ENCODE data around the gene NUP210L. TPM values are rescaled to one million over a fixed set of nuclear protein-coding genes. Genes with fewer than 3 reads are reported as not detected.
A peak's percentile ranks its signal among the peaks of the same experiment; 100 is the strongest.

The NUP210L gene
- 0.30 TPM for total RNA-seq
- long read RNA-seq = 0 reads

DNA sequence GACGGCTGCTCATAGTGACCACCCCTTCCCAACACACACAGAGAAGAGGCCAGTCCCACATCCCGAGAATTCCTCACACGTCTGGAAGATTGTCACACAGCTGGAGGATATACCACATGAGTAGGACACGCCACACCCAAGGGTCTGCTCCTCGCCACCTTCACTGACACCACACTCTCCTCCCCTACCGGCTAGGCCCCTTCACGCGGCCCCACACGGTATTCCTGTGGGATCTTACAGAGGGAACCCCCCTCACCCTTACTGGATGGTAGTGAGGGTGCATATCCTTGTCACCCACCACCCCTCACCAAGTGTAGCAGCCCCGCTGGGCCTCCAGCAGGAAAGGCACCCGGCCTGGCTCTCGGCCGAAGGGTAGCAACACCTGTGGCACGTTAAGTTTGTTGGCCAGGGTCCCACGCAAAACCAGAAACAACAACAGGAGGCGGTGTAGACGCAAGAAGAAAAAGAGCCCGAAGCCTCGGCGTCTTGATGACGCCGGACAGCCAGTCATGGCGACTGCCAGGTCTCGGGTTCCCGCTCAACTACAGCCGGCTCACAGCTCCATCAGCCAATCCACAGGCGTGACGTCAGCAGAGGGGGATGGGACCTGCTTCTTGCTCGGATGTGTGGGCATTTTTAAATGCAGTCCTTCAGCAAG is at the start of gene NUP210L:
Gene NUP210L, minus strand, starts transcription at position 540 of the 658 bp plus-strand sequence.
- ATAC-seq (peak; percentile 89), DNase-seq (ENCODE audit: missing footprints) (peak; percentile 93)
- intact Hi-C loops (cut with DNase I) = no loop called here

DNA sequence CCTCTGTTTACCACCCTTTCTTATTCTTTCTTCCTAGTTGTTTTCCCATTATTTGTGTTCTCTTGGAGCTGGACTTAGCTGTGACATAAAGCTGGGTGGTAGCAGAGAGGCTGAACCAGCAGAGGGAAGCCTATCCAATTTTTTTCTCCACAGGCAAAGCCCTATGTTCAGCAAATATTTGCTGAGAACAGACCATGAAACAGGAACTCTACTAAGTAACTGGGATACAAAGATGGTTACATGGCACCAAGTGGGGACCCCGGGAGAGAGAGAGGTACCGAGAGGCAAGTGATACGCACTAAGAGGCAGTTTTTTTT is 44.6 kb upstream of the NUP210L start:
- no peak for DNase-seq (ENCODE audit: missing footprints)
- intact Hi-C loops (cut with DNase I) = loop anchor here (1.0 to 2.0 kb wide), 2 partner anchors 73 to 135 kb away; partner anchors contain the start of gene HAX1
- ATAC-seq = peak; percentile 34

DNA sequence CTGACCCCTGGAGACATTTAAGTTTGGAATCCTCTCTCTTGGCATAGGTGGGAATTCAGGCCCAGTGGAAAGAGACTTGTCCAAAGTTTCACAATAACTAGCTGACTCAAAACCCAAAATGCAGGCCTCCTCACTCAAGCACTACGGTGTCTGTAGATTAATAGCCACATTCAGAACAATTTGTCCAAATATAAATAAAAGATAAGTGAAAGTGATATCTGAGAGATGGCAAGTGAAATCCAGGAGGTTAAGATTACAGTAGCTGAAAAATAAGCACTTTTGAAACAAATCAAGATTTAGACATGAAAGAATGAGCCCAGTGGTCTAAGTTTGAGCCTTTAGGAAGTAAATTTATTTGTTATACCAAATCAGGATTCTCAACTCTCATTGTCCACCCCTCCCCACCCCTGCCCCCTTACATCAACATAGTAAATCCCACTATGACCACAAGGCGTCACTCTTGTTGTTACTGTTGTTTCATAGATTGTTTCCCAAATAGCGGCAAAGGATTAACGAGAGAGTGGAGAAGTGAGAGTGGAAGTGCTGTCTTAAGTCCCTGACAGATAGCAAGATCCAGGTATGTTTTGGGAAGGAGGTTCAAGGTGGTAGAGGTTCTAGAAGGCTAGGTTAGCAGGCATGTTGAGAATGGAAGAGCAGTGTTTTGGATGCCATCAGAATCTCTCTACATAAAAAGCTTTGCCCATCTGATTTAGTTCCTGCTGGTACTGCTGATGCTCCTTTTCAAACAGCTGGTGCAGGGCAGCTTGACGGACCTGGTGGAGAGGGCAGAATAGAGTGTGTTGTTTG is 44.1 kb upstream of the NUP210L start:
- intact Hi-C loops (cut with DNase I) = loop anchor here (1.0 to 2.0 kb wide), 2 partner anchors 73 to 136 kb away; partner anchors contain the start of gene HAX1
- DNase-seq (ENCODE audit: missing footprints) = no peak

DNA sequence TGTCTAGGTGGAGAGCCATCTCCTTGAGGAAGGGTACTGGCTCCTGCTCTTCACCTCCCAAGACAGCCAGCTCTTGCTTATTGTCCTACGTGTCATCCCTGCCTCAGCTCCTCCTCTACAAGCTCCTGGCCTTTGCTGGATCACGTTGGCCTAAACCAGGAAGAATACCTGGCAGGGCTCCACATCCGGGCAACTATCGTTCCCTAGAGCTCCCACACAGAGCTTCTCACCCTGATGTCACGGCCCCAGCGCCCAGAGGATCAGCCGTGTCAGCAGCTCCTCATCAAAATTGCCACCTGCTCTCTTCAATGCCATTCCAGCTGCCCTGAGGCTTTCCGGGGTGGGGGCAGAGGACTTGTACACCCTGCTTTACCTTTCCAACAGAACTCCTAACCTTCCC is 38.9 kb upstream of the NUP210L start:
- intact Hi-C loops (cut with DNase I) = no loop called here
- peak; percentile 68 for DNase-seq (ENCODE audit: missing footprints)
- no peak for ATAC-seq

More for the DNA sequence above, 44.1 kb upstream of the NUP210L start:
- ATAC-seq = peak; percentile 62

DNA sequence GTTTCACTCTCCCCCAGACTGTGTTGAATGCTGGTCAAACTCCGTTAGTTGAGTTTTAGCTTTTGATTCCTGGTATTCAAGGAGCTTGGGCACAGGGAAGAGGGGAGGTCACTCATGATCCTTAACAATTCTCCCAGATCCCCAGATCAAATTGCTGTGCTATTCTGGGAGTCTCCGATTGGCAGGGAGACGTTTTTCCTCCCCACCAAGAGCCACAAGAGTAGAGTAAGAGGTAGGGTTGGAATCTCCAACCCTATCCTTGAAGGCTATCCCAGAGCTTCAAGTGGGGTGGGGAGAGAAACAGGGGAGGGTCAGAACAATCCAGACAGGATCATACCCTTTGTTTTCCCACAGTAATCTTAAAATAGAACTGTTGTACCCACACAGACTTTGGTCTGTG is 37.6 kb upstream of the NUP210L start:
- intact Hi-C loops (cut with DNase I) = no loop called here
- DNase-seq (ENCODE audit: missing footprints) (no peak), ATAC-seq (no peak)

DNA sequence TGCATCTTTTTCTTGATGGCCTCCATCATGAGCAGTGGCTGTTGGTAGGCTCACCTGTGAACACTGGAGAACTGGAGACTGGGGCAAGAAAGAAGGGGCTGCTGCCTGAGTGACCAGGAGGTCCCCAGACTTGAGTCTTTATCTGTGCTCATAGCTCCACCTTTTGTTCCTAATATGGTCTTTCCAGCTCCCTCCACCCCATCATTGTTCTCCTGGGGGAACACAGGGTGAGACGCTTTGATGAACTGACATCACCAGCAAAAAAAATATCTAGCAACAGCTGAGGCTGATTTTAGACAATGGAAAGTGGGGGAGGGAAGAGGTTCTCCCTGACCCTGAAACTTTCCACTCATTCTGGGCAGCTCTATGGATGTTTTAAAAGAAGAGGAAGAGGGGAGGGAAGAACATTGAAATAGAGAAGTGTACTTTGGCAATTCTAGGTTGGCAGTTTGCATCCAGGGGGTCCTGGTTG is 37.2 kb upstream of the NUP210L start, which contains the start of gene TPM3:
Gene TPM3, minus strand, starts transcription at position 111 of the 472 bp plus-strand sequence. Its CDS starts 82 bp downstream, at position 29.
- intact Hi-C loops (cut with DNase I) = no loop called here
- ATAC-seq (no peak), DNase-seq (ENCODE audit: missing footprints) (no peak)

DNA sequence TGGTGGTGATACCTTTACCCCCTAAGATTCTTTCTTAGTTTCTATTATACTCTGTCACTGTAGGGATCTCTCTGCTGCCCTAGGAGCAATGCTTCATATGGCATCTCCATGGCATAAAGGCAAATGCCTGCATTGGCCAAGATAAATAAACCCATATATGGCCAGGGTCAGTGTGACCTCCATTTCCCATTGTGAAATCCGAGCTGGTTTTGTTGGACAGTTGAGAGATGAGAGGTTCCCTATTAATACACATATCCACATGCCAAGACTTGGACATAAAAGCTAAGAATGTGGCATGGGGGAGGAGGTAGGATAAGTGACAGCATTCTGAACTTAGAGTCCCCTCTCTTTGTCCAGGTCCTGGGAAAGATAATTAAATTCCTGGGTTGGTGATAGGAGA is 35.7 kb upstream of the NUP210L start:
- no peak for DNase-seq (ENCODE audit: missing footprints)
- ATAC-seq = no peak
- intact Hi-C loops (cut with DNase I) = no loop called here

DNA sequence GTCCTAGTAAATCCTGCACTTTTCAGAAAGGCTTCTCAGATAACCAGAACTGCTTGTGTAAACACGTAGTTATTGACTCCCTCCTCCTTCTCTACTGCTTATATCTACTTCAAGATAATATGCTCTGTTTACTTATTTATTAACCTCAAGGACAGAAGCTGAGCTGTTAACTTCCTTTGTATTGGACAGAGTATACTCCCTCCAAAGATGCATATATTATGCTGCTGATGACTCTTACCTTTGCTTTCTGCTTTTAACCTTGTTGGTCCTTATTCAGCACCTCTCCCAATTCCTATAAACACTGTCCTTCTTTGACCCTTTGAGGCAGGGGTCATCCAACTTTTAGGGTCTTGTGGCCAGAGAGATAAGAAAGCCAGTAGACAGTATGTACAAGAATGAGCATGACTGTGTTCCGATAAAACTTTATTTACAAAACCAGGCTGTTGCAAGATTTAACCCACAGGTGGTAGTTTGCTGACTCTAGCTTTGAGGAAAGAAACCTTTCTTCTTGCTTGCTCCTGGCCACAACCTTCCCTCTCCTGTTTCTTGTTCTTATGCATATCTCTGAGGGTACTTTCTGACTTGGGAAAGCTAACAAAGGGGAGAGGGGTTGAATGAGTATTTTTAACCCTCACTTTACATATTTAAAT is 32.1 kb upstream of the NUP210L start:
- intact Hi-C loops (cut with DNase I) = no loop called here
- no peak for ATAC-seq
- no peak for DNase-seq (ENCODE audit: missing footprints)

DNA sequence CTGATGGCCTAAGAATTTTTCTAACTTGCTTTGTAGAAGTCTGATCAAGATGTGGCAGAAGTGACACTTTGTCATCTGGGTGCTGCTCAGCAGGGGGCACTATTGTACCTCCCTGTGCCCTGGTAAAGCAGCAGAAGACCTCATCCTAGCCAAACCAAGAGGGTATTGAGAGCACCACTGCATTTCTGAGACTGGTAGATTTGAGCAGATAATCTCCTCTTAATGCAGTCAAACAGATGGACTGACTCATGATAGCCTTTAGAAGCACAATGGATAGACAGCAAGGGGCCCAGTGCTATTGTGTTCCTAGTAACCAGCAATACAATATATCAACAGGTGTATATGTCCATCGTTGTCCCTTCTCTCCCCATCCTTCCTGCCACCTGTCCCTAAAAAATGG is 31.3 kb upstream of the NUP210L start:
- DNase-seq (ENCODE audit: missing footprints) = no peak
- intact Hi-C loops (cut with DNase I) = no loop called here
- ATAC-seq = no peak

DNA sequence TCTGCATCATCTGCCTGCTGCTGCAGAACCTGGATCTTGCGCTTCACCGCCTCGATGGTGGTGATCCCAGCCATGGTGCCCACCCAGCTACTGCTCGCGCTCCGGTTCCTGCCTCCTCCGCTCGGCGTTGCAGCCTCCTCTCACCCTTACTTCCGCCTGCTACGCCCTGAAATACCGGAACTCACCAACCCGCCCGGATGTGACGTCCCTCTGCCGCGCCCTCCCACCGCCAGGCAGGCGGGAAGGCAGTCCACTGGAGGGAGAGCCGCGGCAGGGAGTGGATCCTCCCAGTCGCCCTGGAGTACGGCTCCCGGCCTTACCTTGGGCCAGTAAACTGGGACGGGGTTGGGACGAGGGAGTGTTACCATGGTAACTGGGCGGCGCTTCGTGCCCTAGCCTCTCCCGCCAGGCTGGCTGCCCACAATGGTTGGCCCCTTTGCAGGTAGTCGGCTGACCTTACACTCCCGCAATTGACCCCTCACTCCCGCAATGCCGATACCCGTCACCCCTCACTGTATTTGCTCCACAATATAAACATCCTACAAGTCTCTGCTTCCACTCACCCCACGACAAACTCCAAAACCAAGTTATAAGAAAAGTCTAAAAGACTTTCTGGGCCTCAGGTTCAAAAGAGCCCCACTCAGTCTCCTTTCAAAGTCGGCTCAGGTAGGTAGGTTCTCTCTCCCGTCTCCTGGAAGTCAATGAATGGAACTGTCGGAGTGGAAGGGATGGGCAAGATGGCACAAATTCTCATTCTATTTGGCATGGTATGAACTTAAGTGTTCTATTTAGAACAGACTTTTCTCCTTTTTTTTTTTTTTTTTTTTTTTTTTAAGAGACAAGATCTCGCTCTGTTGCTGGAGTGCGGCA is 28.4 kb upstream of the NUP210L start:
- intact Hi-C loops (cut with DNase I) = loop anchor here (1.0 kb wide), 1 partner anchor 37 kb away; the partner anchor contains the start of gene UBAP2L
- peak; percentile 98 for ATAC-seq
- DNase-seq (ENCODE audit: missing footprints) = peak; percentile 98

DNA sequence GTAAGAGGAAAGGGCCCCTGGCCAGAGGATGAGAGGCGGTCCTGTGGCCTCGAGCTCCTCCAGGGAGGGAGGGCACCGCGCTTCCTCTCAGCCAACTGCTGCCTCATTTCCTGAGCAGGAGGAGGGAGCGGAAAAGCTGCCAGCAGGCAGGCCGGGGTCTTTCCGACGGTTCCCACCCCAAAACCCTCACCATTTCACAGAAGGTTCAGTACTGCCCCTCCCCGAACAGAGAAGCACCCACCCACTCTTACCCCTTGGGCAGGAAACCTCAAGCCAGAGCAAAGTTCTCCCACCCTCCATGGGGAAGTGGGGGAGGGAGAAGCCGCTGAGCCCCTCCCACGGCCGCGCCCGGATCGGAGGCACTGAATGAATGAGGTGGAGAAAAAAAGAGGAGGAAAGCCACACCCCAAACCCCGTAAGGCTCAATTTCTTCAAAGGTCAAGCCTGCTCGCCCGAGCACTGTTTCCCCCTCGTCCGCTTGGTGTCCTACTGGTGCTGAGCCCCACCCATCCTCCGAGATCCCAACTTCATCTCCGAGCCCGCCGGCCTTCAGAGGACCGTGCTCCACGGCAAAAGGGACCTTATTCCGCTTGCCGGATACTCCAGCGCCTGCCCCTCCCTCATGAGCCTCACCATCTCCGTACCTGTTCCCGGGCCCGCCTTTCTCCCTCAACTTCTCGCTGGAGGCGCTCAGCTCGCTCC is 27.6 kb upstream of the NUP210L start:
- peak; percentile 93 for DNase-seq (ENCODE audit: missing footprints)
- ATAC-seq = peak; percentile 61
- intact Hi-C loops (cut with DNase I) = loop anchor here (1.0 kb wide), 1 partner anchor 38 kb away; the partner anchor contains the start of gene UBAP2L

DNA sequence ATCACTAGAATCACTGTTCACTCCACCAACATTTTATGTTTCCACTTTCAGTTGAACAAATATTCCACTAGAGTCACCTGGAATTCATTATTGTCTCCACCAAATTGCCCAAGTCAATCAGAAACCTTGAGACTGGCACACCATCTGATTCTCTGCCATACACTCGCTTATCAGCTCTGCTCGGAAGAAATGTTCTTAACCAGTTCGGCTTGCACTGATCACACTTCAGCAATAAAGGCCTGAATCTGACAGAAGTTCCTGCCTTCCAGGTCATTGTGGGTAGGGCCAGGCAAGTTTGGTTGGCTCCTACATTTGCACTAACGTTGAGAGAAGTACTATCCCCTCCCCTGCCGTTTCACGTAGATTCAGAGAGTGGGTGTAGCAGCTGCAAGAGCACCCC is 27.1 kb upstream of the NUP210L start:
- intact Hi-C loops (cut with DNase I) = no loop called here
- ATAC-seq (no peak), DNase-seq (ENCODE audit: missing footprints) (no peak)

DNA sequence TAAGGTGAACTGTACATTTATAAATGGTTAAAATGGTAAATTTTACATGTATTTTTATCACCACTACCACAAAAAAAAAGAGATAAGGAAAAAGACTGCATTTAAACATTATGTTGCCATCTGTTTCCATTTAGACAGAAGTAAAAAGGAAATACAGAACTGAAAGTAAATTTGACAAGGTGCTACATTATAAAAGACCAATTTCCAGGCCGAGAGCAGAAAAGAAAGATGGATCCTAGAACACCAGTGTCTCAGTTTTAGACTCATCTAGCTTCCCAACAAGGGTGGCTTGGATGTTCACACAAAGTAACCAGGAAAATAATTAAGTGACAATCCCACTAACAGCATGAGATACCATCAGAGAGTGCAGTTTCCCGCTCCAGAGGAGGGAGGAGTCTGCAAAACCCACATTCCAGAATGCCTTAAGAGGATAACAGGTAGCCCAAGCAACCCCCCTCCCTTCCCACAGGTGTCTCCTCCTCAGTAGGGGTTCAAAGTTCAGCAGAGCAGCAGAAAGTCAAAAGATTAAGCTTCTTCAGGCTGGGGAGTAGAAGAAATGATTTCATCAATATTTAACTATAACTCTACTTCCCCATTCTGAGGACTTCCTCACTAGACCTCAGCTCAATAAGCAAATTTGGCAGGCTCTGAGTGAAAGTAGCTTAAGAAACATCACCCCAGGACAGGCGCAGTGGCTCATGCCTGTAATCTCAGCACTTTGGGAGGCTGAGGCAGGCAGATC is 25.2 kb upstream of the NUP210L start:
- no peak for ATAC-seq
- intact Hi-C loops (cut with DNase I) = no loop called here
- no peak for DNase-seq (ENCODE audit: missing footprints)

DNA sequence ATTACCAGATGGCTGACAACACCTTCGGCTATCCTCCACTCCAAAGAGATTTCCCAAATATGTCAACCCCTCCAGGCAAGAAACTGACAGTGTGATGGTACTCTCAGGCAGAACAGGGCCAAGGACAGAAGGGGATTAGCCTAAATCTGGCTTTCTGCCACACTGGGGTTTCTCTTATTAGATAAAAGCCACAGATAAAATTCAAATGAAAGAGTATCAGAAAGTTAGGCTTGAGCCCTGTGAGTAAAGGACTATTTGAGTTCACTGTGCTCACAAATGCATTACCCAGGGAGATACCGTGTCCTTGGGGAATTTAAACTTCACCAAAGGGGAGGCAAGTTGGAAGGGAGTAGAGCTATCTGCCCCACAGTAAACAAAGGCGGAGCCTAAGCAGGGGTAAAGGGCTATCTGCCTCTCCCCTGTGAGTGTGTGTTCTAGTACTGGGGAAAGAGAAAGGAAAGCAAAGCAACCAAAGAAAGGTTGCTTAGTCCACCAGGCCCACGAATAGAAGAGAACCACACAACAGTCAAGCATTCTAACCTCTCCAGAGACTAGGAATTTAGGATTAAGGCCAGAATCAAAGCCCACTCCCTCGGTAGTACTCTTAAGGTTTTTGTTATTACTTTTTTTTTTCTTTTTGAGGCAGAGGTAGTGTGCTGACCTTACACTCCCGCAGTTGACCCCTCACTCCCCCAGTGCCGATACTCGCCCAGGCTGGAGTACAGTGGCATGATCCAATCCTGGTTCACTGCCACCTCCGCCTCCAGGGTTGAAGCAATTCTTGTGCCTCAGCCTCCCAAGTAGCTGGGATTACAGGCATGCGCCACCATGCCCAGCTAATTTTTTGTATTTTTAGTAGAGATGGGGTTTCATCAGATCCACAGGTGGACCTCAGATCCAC is 24.3 kb upstream of the NUP210L start:
- ATAC-seq (no peak), DNase-seq (ENCODE audit: missing footprints) (no peak)
- intact Hi-C loops (cut with DNase I) = no loop called here

DNA sequence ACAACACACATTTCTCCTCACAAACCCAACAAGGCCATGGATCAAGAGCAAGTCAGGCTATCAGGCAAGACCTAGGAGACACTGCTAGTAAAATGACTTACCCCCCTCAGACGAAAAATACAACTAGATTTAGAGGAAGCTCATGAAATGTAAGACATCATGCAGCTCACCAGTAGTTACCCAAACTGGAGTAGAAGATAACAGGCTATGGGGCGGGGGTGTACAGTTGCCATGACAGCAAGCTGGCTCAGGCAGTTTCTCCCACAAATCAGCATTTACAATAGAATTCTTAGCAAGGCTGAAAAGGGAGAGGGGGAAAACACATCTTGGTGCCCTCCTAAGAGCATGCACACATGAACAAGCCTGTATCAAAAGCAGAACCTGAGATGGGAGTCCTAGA is 23.1 kb upstream of the NUP210L start:
- intact Hi-C loops (cut with DNase I) = no loop called here
- no peak for ATAC-seq
- no peak for DNase-seq (ENCODE audit: missing footprints)

DNA sequence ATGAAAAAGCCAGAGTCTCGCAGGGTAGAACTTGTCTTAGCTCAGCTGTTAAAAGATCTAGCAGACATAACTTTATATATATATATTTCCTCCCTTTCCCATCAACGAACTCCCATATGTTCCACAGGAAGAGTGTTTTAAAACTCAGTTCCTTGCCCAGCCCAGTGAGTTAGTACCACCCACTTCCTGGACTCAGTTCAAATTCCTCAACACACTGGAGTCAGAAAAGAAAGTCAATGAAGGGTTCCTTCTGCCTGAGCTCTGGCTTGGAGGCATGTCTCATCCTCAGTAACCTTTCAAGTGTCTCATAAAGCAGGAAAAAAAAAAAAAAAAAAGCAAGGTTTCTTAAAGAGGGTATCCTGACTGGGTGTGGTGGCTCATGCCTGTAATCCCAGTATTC is 21.5 kb upstream of the NUP210L start:
- DNase-seq (ENCODE audit: missing footprints) (no peak), ATAC-seq (peak; percentile 53)
- intact Hi-C loops (cut with DNase I) = no loop called here

Measured in Right ventricle myocardium inferior (tissue), 1 donor.